ENCODE measurements around the gene AK9. TPM values are rescaled to one million over a fixed set of nuclear protein-coding genes. Genes with fewer than 3 reads are reported as not detected.
"Not testable (repeated sequence)": the region's sequence is repeated elsewhere in the genome, so short reads cannot be mapped to it uniquely, and the experiment has no call there.

The AK9 gene
- total RNA-seq, 1 donor = 8.0 TPM

GRCh38 chr6:109701221-109701620, 10.2 kb upstream of the AK9 start:
- no peak for TF ChIP-seq CTCF (IDR thresholded peaks at IDR 0.05; ENCODE audit: insufficient read depth, low read length)
- H3K4me3 ChIP-seq (ENCODE audit: low read depth, low read length) = no peak overlapping the region
- DNase-seq (ENCODE audit: low read depth) = no peak

DNA sequence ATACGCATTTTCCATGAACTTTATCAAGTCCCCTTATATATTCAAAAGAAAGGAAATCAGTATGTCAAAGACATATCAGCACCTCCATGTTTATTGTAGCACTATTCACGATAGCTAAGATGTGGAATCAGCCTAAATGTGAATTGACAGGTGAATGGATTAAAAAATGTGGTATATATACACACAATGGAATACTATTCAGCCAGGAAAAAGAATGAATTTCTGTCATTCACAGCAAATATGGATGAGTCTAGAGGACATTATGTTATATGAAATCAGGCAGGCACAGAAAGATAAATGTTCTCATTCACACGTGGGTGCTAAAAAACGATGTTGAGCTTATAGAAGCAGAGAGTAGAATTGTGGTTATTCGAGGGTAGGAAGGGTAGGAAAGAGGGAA, 5.4 kb upstream of the AK9 start:
- no peak for DNase-seq (ENCODE audit: low read depth)
- H3K4me3 ChIP-seq (ENCODE audit: low read depth, low read length) = no peak overlapping the region
- TF ChIP-seq CTCF (IDR thresholded peaks at IDR 0.05; ENCODE audit: insufficient read depth, low read length) = no peak

DNA sequence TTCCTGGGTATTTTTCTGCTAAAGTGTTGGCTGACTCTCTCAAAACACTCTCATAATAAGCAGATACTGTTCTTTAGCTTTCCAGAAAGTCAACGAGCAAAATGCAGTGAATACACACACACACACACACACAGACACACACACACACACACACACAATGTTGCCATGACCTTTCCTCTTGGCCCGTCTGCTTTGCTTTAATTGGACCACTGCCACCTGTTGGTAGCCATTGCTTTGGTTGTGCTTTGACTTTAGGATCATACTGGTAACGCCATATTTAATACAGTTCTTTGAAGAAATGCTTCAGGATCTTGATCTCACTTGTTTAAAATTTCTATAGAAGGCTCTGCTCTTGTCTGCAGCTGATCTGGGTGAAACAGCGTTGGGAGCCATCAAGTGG, 4.5 kb upstream of the AK9 start:
- no peak for DNase-seq (ENCODE audit: low read depth)
- no peak overlapping the region for H3K4me3 ChIP-seq (ENCODE audit: low read depth, low read length)
- no peak for TF ChIP-seq CTCF (IDR thresholded peaks at IDR 0.05; ENCODE audit: insufficient read depth, low read length)

GRCh38 chr6:109693111-109693510, 2.1 kb upstream of the AK9 start:
- no peak overlapping the region for H3K4me3 ChIP-seq (ENCODE audit: low read depth, low read length)
- no peak for DNase-seq (ENCODE audit: low read depth)
- no peak for TF ChIP-seq CTCF (IDR thresholded peaks at IDR 0.05; ENCODE audit: insufficient read depth, low read length)

DNA sequence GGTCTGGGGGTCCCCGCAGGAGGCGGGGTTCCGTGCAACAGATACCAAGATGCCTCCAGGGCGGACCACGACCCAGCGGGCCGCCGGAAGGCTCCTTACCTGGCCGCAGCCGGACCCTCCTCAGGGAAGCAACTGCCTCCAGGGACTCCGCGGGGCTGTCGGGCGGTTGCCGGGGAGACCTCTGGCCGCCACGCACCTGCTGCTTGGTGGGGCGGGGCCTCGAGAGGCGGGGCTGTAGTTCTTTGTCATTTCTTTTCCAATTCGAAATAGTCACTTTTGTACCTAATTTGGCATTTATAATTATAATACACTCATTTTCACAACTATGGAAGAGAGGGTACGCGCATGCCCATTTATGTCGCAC, 647 bp downstream of the AK9 start:
- no peak for DNase-seq (ENCODE audit: low read depth)
- H3K4me3 ChIP-seq (ENCODE audit: low read depth, low read length) = peak overlapping the region; percentile 84
- no peak for TF ChIP-seq CTCF (IDR thresholded peaks at IDR 0.05; ENCODE audit: insufficient read depth, low read length)

DNA sequence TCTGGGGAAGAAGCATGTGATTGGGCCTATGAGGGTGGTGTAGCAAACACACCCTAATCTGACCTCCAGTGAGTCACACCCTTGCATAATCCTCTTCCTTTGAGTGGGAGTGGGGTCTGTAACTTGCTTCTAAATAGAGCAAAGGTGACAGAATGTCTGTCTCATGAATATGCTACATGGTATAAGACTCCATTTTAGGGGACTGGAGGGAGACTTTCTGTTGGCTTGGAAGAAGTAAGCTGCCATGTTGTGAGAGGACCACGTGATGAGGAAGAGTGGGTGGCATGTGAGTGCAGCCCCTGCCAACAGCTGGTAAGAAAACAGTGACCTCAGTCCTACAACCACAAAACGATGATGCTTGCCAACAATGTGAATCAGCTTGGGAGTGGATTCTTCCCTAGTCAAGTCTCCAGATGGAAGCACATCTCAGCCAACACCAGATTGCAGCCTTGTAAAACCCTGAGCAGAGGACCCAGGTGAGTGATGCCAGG, 3.7 kb downstream of the AK9 start:
- TF ChIP-seq CTCF (IDR thresholded peaks at IDR 0.05; ENCODE audit: insufficient read depth, low read length) = no peak
- H3K4me3 ChIP-seq (ENCODE audit: low read depth, low read length) = no peak overlapping the region
- DNase-seq (ENCODE audit: low read depth) = peak; percentile 96

GRCh38 chr6:109686566-109687265, 4.3 kb downstream of the AK9 start:
- peak; percentile 42 for DNase-seq (ENCODE audit: low read depth)
- TF ChIP-seq CTCF (IDR thresholded peaks at IDR 0.05; ENCODE audit: insufficient read depth, low read length) = no peak
- no peak overlapping the region for H3K4me3 ChIP-seq (ENCODE audit: low read depth, low read length)

DNA sequence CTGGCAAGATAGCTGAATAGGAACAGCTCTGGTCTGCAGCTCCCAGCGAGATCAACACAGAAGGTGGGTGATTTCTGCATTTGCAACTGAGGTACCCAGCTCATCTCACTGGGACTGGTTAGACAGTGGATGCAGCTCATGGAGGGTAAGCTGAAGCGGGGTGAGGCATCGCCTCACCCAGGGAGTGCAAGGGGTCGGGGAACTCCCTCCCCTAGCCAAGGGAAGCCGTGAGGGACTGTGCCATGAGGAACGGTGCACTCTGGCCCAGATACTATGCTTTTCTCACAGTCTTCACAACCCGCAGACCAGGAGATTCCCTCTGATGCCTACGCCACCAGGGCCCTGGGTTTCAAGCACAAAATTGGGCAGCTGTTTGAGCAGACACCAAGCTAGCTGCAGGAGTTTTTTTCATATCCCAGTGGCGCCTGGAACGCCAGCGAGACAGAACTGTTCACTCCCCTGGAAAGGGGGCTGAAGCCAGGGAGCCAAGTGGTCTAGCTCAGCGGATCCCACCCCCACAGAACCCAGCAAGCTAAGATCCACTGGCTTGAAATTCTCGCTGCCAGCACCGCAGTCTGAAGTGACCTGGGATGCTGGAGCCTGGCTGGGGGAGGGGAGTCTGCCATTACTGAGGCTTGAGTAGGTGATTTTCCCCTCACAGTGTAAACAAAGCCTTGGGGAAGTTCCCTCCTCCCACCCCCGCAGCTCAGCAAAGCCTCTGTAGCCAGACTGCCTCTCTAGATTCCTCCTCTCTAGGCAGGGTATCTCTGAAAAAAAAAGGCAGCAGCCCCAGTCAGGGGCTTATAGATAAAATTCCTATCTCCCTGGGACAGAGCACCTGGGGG, 12.1 kb downstream of the AK9 start:
- DNase-seq (ENCODE audit: low read depth); H3K4me3 ChIP-seq (ENCODE audit: low read depth, low read length): not testable (repeated sequence)
